Lower lobe of right lung (tissue), 2 donors: ENCODE results near the gene DPP7. TPM values are rescaled to one million over a fixed set of nuclear protein-coding genes. Genes with fewer than 3 reads are reported as not detected.

Experiments
- ATAC-seq, 2 donors: fragments of 200-7000 bp; cut with Tn5 transposase; one replicate each; pipeline ENCODE4 v1.9.1; 2020 to 2022; ENCODE audit warnings: mild to moderate bottlenecking in 2 of 2, moderate library complexity in 2 of 2
- DNase-seq: peaks from one replicate; pipeline ENCODE4 v3.0.0-alpha.2; 2020
- H3K27ac ChIP-seq: fragments of 200-600 bp; one replicate; pipeline ENCODE4 v1.8.0; 2022
- H3K27me3 ChIP-seq: fragments of 200-600 bp; one replicate; pipeline ENCODE4 v1.8.0; 2022; ENCODE audit warnings: low read depth
- H3K36me3 ChIP-seq: fragments of 200-600 bp; one replicate; pipeline ENCODE4 v1.8.0; 2022; ENCODE audit warnings: mild to moderate bottlenecking
- H3K4me1 ChIP-seq: fragments of 200-600 bp; one replicate; pipeline ENCODE4 v1.8.0; 2022
- H3K4me3 ChIP-seq: fragments of 200-600 bp; one replicate; pipeline ENCODE4 v1.8.0; 2022; ENCODE audit warnings: mild to moderate bottlenecking
- H3K9me3 ChIP-seq: fragments of 200-600 bp; one replicate; pipeline ENCODE4 v1.8.0; 2022
- intact Hi-C: fragments of 100-400 bp; cut with DNase I; formaldehyde crosslinking; loops from one replicate; pipeline ENCODE4 v1.11.0; 2022
- total RNA-seq: library from RNA; stranded (reverse); fragmentation: NEBNext Ultra II Directional; extraction: Animal tissue kit (Norgen Biotek cat#: 25700); gene quantifications from one replicate; pipeline ENCODE4 v1.2.1, GENCODE V29; 2021
- TF ChIP-seq, protein P1 (sequence below): fragments of 200-600 bp; IDR thresholded peaks from one replicate; pipeline ENCODE4 v1.8.0; 2022; ENCODE audit warnings: antibody characterized with exemption, mild to moderate bottlenecking
- donor health status: DM: no; HTN: yes; CAD: no; lungs with severe emphysema.

Gene DPP7
- total RNA-seq, 1 donor from 2014 or later, result 190 TPM

DNA sequence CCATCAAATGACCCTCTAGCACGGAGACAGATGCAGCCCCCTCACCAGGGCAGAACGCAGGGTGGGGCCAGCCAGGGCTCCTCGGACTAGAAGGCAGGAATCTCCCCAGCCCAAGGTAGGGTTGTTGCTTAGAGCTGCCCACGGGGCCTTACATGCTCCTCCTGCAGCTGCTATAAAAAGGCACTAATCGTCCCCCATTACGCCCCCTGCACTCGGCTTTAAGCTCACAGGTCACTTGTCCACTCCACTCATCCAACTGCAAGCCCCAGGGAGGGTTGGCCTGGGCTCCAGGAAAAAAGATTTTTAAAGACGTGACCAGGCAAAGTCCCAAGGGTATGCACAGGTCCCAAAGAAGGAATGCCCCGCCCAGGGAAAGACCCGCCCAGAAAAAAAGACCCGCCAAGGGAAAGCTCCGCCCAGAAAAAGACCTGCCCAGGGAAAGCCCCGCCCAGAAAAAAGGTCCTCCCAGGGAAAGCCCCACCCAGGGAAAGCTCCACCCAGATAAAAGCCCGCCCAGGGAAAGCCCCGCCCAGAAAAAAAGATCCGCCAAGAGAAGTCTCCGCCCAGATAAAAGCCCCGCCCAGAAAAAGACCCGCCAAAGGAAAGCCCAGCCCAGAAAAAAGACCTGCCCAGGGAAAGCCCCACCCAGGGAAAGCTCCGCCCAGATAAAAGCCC, 35.5 kb upstream of the DPP7 start:
- no peaks in the 10 kb centered on the region for H3K4me1 ChIP-seq
- ATAC-seq (no peak), DNase-seq (no peak)
- no peak overlapping the region for H3K4me3 ChIP-seq
- TF ChIP-seq, protein P1, sequence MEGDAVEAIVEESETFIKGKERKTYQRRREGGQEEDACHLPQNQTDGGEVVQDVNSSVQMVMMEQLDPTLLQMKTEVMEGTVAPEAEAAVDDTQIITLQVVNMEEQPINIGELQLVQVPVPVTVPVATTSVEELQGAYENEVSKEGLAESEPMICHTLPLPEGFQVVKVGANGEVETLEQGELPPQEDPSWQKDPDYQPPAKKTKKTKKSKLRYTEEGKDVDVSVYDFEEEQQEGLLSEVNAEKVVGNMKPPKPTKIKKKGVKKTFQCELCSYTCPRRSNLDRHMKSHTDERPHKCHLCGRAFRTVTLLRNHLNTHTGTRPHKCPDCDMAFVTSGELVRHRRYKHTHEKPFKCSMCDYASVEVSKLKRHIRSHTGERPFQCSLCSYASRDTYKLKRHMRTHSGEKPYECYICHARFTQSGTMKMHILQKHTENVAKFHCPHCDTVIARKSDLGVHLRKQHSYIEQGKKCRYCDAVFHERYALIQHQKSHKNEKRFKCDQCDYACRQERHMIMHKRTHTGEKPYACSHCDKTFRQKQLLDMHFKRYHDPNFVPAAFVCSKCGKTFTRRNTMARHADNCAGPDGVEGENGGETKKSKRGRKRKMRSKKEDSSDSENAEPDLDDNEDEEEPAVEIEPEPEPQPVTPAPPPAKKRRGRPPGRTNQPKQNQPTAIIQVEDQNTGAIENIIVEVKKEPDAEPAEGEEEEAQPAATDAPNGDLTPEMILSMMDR, result no peak
- intact Hi-C loops, result no loop called here
- peaks cover 28% of the 10 kb centered on the region for H3K27me3 ChIP-seq
- no peaks in the 10 kb centered on the region for H3K9me3 ChIP-seq
- H3K27ac ChIP-seq, result no peak overlapping the region
- H3K36me3 ChIP-seq, result no peaks in the 10 kb centered on the region

DNA sequence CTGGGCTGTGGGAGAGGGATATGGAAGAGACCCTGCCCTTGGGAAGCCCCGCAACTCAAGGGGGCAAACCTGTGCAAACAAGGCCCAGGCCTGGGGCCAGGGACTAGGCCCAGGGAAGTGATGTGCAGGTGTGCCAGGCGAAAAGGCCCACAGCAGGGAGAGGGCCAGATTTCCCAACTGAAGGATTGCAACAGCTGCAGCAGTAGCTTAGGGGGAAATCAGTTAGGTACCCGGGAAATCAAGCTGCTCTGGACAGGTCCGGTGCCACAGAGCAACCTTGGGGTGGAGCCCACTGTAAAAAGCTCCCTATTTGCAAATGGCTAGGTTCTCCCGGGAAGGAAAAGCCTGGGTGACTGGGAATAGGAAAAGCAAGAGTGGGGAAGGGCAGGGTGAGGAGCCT, 34.8 kb upstream of the DPP7 start:
- Histone ChIP-seq H3K27ac (no peak overlapping the region), H3K4me1 (no peaks in the 10 kb centered on the region), H3K9me3 (no peaks in the 10 kb centered on the region), H3K4me3 (no peak overlapping the region), H3K27me3 (peaks cover 28% of the 10 kb centered on the region), H3K36me3 (no peaks in the 10 kb centered on the region)
- intact Hi-C loops, result no loop called here
- DNase-seq (no peak), ATAC-seq (no peak)
- TF ChIP-seq, protein P1, result no peak

DNA sequence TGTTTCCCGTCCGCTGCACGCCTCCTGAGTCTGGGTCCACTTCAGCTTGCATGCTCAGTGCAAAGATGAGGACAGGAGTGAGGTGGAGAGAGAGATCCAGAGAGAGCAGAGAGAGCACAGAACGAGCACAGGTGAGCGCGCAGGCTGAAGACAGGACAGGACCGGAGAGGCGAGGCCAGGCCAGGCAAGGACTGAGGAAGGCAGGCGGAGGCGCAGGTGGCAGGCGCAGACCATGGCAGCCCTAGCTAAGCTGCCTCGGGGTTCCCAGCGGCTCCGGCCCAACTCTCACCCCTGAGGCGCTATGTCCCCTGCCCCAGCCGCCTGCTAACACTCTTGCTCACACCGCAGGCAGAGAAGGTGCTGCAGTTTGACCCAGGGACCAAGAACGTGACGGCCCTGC, 34.1 kb upstream of the DPP7 start:
- H3K27me3 ChIP-seq, result peaks cover 30% of the 10 kb centered on the region

DNA sequence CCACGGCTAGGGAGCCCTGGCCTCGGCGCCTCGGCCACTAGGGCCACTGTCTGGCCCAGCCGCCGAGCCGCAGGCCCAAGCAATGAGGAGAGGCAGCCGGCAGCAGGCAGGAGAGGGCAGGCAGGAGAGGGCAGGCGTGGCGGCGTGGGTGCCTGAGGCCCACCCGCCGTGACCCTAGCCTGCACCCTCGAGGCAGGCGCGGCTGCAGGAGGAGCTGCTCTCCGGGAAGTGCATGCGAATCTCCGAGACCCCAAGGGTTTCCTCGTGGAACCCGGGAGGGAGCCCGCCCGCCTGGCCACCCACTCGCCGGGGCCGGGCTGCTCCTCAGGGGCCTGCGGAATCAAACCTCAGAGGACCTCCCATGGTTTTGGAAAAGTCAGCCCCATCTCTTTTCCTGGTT, 33.7 kb upstream of the DPP7 start:
- Histone ChIP-seq H3K9me3 (no peaks in the 10 kb centered on the region), H3K4me1 (no peaks in the 10 kb centered on the region), H3K27me3 (peaks cover 34% of the 10 kb centered on the region), H3K4me3 (no peak overlapping the region), H3K27ac (no peak overlapping the region), H3K36me3 (no peaks in the 10 kb centered on the region)
- TF ChIP-seq, protein P1, result no peak
- DNase-seq (no peak), ATAC-seq (no peak)
- intact Hi-C loops, result no loop called here

More for the DNA sequence above, 34.1 kb upstream of the DPP7 start:
- ATAC-seq (no peak), DNase-seq (no peak)
- Histone ChIP-seq H3K4me3 (no peak overlapping the region), H3K36me3 (no peaks in the 10 kb centered on the region), H3K27ac (no peak overlapping the region), H3K4me1 (no peaks in the 10 kb centered on the region), H3K9me3 (no peaks in the 10 kb centered on the region)
- TF ChIP-seq, protein P1, result no peak
- intact Hi-C loops, result no loop called here

DNA sequence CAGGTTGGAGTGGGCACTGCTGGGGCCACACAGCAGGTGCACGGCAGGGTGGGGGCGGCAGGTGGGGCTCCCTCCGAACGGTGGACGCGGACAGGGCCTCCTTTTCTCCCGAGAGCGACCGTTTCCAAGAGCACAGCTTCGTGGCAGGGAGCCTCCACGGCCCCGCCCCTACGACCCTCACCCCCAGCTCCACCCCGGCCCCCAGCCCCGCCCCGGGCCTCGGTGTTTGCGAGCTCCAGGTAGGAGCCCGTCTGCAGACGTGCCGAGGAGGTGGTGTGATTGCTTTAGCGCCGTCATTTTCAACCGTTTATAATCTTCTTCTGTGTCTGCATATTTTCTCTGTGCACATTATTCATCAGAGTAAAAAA, 33.2 kb upstream of the DPP7 start:
- Histone ChIP-seq H3K4me1 (no peaks in the 10 kb centered on the region), H3K27me3 (peaks cover 39% of the 10 kb centered on the region), H3K4me3 (no peak overlapping the region), H3K9me3 (no peaks in the 10 kb centered on the region), H3K27ac (no peak overlapping the region), H3K36me3 (no peaks in the 10 kb centered on the region)
- TF ChIP-seq, protein P1, result no peak
- intact Hi-C loops, result no loop called here
- ATAC-seq (no peak), DNase-seq (no peak)
